B cell (primary cell): ENCODE results near the gene ATR. TPM values are rescaled to one million over a fixed set of nuclear protein-coding genes. Genes with fewer than 3 reads are reported as not detected.

Experiments
- ATAC-seq: fragments of 200-7000 bp; cut with Tn5 transposase; one replicate; pipeline ENCODE4 v1.10.0; 2021; ENCODE audit warnings: low read depth, mild to moderate bottlenecking, moderate number of reproducible peaks, moderate library complexity
- CTCF ChIA-PET: fragments of 350-600 bp; sonication (Branson Sonifier 250); formaldehyde crosslinking; loops from one replicate; lab custom pipeline; 2021; ENCODE audit warnings: antibody characterized with exemption, inconsistent platforms; lab: Charles Lee
- POLR2A ChIA-PET: fragments of 350-600 bp; sonication (Branson Sonifier 250); formaldehyde crosslinking; loops from one replicate; lab custom pipeline; 2021; ENCODE audit warnings: antibody characterized with exemption; lab: Charles Lee
- DNase-seq: peaks from one replicate; pipeline ENCODE4 v3.0.0; 2013
- H2AFZ ChIP-seq: 2 replicates; pipeline ENCODE4 v1.6.1; 2012; ENCODE audit warnings: mild to moderate bottlenecking, low read depth, low read length; ENCODE audit not compliant: insufficient read depth, poor library complexity, severe bottlenecking
- H3K27ac ChIP-seq, 2 donors: 1 replicate in 1 of 2; 2 replicates in 1 of 2; pipeline ENCODE4 v1.5.1; 2012 to 2013; ENCODE audit warnings: low read length in 2 of 2, mild to moderate bottlenecking in 2 of 2, moderate library complexity in 1 of 2
- H3K27me3 ChIP-seq, 4 experiments: fragments of 200-600 bp in 1 of 4; sonication (generic) in 1 of 4; replicated peaks in 1 of 4; 1 replicate in 2 of 4; 2 replicates in 2 of 4; pipeline versions ENCODE4 v1.6.1 to v1.7.0; 2013 to 2016; ENCODE audit warnings: low read length in 3 of 4, mild to moderate bottlenecking in 2 of 4, mixed read lengths in 1 of 4, moderate library complexity in 1 of 4; ENCODE audit not compliant: insufficient read depth in 4 of 4, control insufficient read depth in 3 of 4; ENCODE audit errors: control extremely low read depth in 1 of 4
- H3K36me3 ChIP-seq, 2 experiments: replicated peaks in 1 of 2; 1 replicate in 1 of 2; 2 replicates in 1 of 2; pipeline versions ENCODE4 v1.6.1 to v1.7.1; 2013; ENCODE audit warnings: low read length in 1 of 2; ENCODE audit not compliant: insufficient read depth in 2 of 2, control insufficient read depth in 1 of 2; ENCODE audit errors: control extremely low read depth in 1 of 2, extremely low read depth in 1 of 2
- H3K4me1 ChIP-seq, 2 donors: fragments of 200-600 bp in 1 of 2; sonication (generic) in 1 of 2; 1 replicate in 1 of 2; 2 replicates in 1 of 2; pipeline versions ENCODE4 v1.5.1 to v1.6.1; 2013 to 2017; ENCODE audit warnings: low read length in 2 of 2; ENCODE audit not compliant: control insufficient read depth in 2 of 2, insufficient read depth in 2 of 2
- H3K4me2 ChIP-seq: replicated peaks from 2 replicates; pipeline ENCODE3; 2012; ENCODE audit warnings: mild to moderate bottlenecking, low read depth, low read length; ENCODE audit not compliant: poor library complexity, severe bottlenecking
- H3K4me3 ChIP-seq, 5 experiments: fragments of 200-600 bp in 1 of 5; sonication (generic) in 1 of 5; 1 replicate in 3 of 5; 2 replicates in 2 of 5; pipeline versions ENCODE4 v1.5.1 to v1.7.0; 2011 to 2016; ENCODE audit warnings: low read length in 4 of 5, mild to moderate bottlenecking in 4 of 5, low read depth in 2 of 5, control low read depth in 1 of 5, moderate library complexity in 1 of 5; ENCODE audit not compliant: insufficient read depth in 1 of 5; ENCODE audit errors: control extremely low read depth in 1 of 5, extremely low read depth in 1 of 5
- H3K79me2 ChIP-seq: fragments of 200-600 bp; sonication (generic); one replicate; pipeline ENCODE4 v1.6.0; 2016; ENCODE audit warnings: low read length; ENCODE audit not compliant: control insufficient read depth, insufficient read depth
- H3K9ac ChIP-seq: fragments of 200-600 bp; sonication (generic); 2 replicates; pipeline ENCODE4 v1.6.1; 2017; ENCODE audit warnings: mild to moderate bottlenecking, low read length, moderate library complexity
- H3K9me3 ChIP-seq, 3 donors: one replicate each; pipeline versions ENCODE4 v1.6.1 to v1.7.1; 2013; ENCODE audit warnings: low read length in 2 of 3; ENCODE audit not compliant: control insufficient read depth in 2 of 3, insufficient read depth in 1 of 3; ENCODE audit errors: control extremely low read depth in 1 of 3
- H4K20me1 ChIP-seq: 2 replicates; pipeline ENCODE4 v1.6.0; 2012; ENCODE audit warnings: mild to moderate bottlenecking, low read length; ENCODE audit not compliant: insufficient read depth, control insufficient read depth, poor library complexity, severe bottlenecking
- H3K27ac Mint-ChIP-seq: one replicate; pipeline ENCODE4 v1.8.0; 2021; ENCODE audit warnings: mixed read lengths
- H3K27me3 Mint-ChIP-seq: one replicate; pipeline ENCODE4 v1.8.0; 2021; ENCODE audit warnings: mixed read lengths
- H3K4me1 Mint-ChIP-seq: one replicate; pipeline ENCODE4 v1.8.0; 2021; ENCODE audit warnings: mixed read lengths
- H3K4me3 Mint-ChIP-seq: one replicate; pipeline ENCODE4 v1.8.0; 2021; ENCODE audit warnings: mixed read lengths
- H3K9me3 Mint-ChIP-seq: one replicate; pipeline ENCODE4 v1.8.0; 2022; ENCODE audit warnings: mixed read lengths; ENCODE audit not compliant: insufficient read depth
- CTCF ChIP-seq: fragments of 200-600 bp; IDR thresholded peaks from one replicate; pipeline ENCODE4 v1.8.0; 2022; ENCODE audit warnings: antibody characterized with exemption, mild to moderate bottlenecking
- EZH2 ChIP-seq: IDR thresholded peaks from 2 replicates; pipeline ENCODE4 v1.6.1; 2012; ENCODE audit warnings: borderline replicate concordance, low read depth, mild to moderate bottlenecking, moderate library complexity, low read length; ENCODE audit not compliant: insufficient read depth, poor library complexity, severe bottlenecking
- WGBS: methylation state at CpG from one replicate; pipeline ENCODE4 v1.1.5; 2013; ENCODE audit warnings: missing lambda C conversion rate; ENCODE audit not compliant: insufficient coverage; 5-methylcytosine and 5-hydroxymethylcytosine counted together
- intact Hi-C: fragments of 100-400 bp; cut with micrococcal nuclease; formaldehyde crosslinking; loops from one replicate; pipeline ENCODE4 v1.10.0; 2022
- polyA plus RNA-seq: library from polyadenylated mRNA; depleted of rRNA; stranded (reverse); fragments of >200 nt; gene quantifications from 2 replicates; pipeline ENCODE4 v1.2.3, GENCODE V29; 2012
- total RNA-seq, 2 donors: library from RNA; stranded (reverse); fragments of 120-200 nt in 1 of 2; gene quantifications; 1 replicate in 1 of 2; 2 replicates in 1 of 2; pipeline versions ENCODE4 v1.2.3 to v1.2.4, GENCODE V29; 2013 to 2022

The ATR gene
- total and polyA plus RNA-seq, 2 donors (not counting 1 experiment from before 2014, with no cell fraction given), result 17.1 to 46.7 TPM

- H3K9ac ChIP-seq, result peak overlapping the region; percentile 98
- ChIA-PET CTCF (no interaction called here), POLR2A (interaction anchor here (0.6 to 1.0 kb wide), 4 partner anchors 131 to 555 kb away, joined by 3 to 5 read pairs (median 4); partner anchors contain the start of genes ATR and TRPC1)
- peak overlapping the region; percentile 80 for H3K4me2 ChIP-seq
- peaks cover 22% of the 10 kb centered on the region for H4K20me1 ChIP-seq
- H2AFZ ChIP-seq, result peak overlapping the region; percentile 86
- no peaks in the 10 kb centered on the region for H3K27me3 ChIP-seq
- WGBS, result under 1% methylated on average over 33 of the region's 35 CpGs
- Mint-ChIP-seq H3K27me3 (no peaks in the 10 kb centered on the region), H3K27ac (peak overlapping the region; percentile 100), H3K4me3 (peak overlapping the region; percentile 99), H3K4me1 (peaks cover 44% of the 10 kb centered on the region), H3K9me3 (no peaks in the 10 kb centered on the region)
- H3K79me2 ChIP-seq, result peaks cover 60% of the 10 kb centered on the region
- TF ChIP-seq EZH2 (no peak), CTCF (no peak)
- ATAC-seq, result peak; percentile 26
- intact Hi-C loops, result loop anchor here (2.0 to 5.0 kb wide), 6 partner anchors 150 to 1525 kb away; partner anchors contain the start of genes ATP1B3, DIPK2A, PLS1 and RASA2
- H3K4me3 ChIP-seq, result peak overlapping the region; percentile 85 to 100 (median 98)
- H3K36me3 ChIP-seq, result peaks cover 5 to 8% of the 10 kb centered on the region in 2 experiments
- H3K9me3 ChIP-seq, result no peaks in the 10 kb centered on the region
- H3K27ac ChIP-seq, result peak overlapping the region; percentile 97 to 100
- no peak for DNase-seq
- peaks cover 18 to 24% of the 10 kb centered on the region in 2 donors for H3K4me1 ChIP-seq
Measured at GRCh38 chr3:142447301-142447851, 131.2 kb downstream of the ATR start.

GRCh38 chr3:142445816-142446254, 132.7 kb downstream of the ATR start:
- intact Hi-C loops, result loop anchor here (2.0 to 5.0 kb wide), 6 partner anchors 151 to 1526 kb away; partner anchors contain the start of genes ATP1B3, DIPK2A, PLS1 and RASA2
- H3K4me3 ChIP-seq, result peak overlapping the region in 2 of 5 experiments; percentile 9 to 85
- peak overlapping the region; percentile 98 for H3K9ac ChIP-seq
- H4K20me1 ChIP-seq, result peaks cover 24% of the 10 kb centered on the region
- DNase-seq, result peak; percentile 29
- H3K79me2 ChIP-seq, result peaks cover 73% of the 10 kb centered on the region
- no peaks in the 10 kb centered on the region for H3K27me3 ChIP-seq
- Mint-ChIP-seq H3K27ac (peak overlapping the region; percentile 72), H3K4me3 (peak overlapping the region; percentile 99), H3K9me3 (no peaks in the 10 kb centered on the region), H3K4me1 (peaks cover 51% of the 10 kb centered on the region), H3K27me3 (no peaks in the 10 kb centered on the region)
- peak overlapping the region in 1 of 2 donors; percentile 10 for H3K27ac ChIP-seq
- CTCF ChIA-PET, result no interaction called here
- TF ChIP-seq EZH2, result no peak
- TF ChIP-seq CTCF, result no peak
- peaks cover 18 to 24% of the 10 kb centered on the region in 2 donors for H3K4me1 ChIP-seq
- H3K4me2 ChIP-seq, result peak overlapping the region; percentile 80
- peak overlapping the region; percentile 6 for H2AFZ ChIP-seq
- H3K36me3 ChIP-seq, result peaks cover 2 to 3% of the 10 kb centered on the region in 2 experiments
- POLR2A ChIA-PET, result no interaction called here
- no peak for ATAC-seq
- H3K9me3 ChIP-seq, result no peaks in the 10 kb centered on the region
- WGBS, result 45% methylated on average over 4 of the region's 6 CpGs
